ENCODE measurements around the gene HIPK3. TPM values are rescaled to one million over a fixed set of nuclear protein-coding genes. Genes with fewer than 3 reads are reported as not detected.

Gene HIPK3
- total RNA-seq, 1 experiment from 2014 or later, result 30.5 TPM

DNA sequence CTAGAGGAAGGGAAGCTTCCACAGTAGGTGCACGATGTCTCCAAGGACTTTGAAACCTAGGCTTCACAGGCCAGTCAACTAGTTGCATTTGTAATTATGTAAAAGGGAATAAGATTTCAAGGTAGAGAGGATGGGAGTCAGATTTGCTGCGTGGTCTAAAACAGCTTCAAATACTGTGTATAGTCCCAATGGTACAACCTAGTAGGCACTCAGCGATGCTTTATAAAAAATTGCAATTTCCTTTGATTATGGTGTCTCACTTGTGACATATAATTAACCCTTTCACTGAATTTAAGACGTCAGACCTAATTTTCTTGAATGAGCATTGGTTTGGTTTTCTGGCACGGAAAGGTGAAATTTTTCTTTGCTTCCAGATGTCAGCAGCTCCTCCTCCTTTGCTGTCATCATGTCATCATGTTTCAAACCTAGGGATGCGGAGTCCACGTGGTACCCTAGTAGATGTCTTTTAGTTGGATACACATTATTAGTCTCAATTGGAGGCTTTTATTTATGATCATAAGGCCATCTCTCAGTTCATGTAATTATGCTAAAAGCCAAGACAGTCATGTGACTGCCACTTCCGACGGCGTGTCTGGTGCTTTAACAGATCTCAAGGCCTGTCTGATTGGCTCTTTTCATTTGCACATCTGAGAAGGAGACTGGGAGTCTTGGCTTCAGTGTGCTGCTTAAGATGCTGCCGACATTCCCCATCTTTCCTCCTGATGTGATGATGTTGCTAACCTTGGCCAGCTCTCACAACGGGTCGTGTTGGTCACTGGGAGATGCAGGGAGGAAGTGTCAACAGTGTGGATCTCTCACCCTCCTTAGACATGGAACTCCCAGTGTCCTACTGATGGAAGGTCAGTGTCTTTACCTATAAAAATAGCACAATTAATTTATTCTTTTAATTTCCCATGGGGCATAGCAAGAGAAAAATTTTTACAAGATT is 134.0 kb downstream of the HIPK3 start:
- DNase-seq (ENCODE audit: low read depth), result no peak

GRCh38 chr11:33391893-33392251 is 134.7 kb downstream of the HIPK3 start:
- peak; percentile 44 for DNase-seq (ENCODE audit: low read depth)

DNA sequence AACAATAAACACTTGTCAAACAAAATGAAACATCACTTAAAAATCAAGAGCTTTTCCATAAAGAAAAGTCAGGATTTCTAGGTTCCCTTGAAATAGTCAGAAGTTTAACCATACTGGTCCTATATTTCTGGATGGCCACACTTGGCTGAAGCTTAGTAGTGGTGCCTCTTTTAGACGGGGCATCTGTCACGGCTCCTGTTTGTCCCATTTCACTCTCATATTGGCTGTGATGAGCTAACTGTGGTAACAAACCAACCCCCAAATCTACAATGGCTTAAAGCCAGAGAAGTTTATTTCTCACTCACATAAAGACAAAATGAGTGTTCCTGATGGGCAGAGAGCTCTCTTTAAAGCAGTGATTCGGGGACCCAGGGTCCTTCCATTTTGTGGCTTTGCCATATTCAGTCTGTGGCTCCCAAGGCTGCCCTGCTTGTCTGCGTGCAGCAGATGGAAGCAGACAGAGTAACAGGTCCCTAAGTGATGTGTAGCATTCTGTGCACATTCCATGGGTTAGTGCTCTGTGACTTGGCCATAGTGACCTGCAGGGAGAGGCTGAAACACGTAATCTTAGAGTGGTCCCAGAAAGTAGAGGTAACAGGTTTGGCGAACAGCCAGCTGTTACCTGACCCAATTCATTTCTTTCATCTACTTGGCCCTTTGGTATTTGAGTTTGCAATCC is 137.4 kb downstream of the HIPK3 start:
- DNase-seq (ENCODE audit: low read depth), result no peak

DNA sequence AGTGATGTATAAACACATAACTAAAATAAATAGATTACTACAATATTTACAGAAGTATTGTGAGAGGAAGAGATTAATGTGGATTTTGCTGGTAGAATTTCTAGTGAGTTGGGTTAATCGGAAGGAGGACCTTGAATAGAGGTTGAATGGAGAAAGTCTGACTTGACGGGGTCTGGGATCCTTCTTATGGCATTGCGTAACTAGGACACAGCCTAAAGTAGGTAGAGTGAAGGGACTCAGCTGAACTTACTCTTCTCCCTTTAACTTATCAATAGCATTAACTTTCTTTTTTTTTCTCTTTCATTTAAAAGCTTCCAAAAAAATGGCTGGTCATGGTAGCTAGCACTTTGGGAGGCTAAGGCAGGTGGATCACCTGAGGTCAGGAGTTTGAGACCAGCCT is 139.2 kb downstream of the HIPK3 start:
- no peak for DNase-seq (ENCODE audit: low read depth)

DNA sequence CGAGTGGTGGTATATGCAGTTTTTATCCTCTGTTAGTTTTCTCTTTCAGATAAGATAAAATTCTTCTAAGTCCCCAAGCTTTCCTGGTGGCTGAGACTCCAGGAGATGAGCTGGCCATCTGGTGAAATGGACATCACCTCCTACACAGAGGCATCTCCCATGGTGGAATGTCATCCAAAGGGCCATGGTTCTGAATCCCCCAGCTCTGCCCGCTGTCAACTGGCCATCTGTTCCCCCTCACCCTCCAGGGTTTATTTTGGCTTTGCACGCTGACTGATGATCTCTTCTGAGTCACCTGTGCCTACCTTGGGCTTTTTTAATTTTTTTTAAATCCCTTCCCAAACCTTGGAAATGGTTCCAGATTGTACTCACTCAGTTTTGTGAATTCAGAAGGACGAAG is 142.2 kb downstream of the HIPK3 start:
- DNase-seq (ENCODE audit: low read depth), result no peak

GRCh38 chr11:33402066-33402465 is 144.9 kb downstream of the HIPK3 start:
- DNase-seq (ENCODE audit: low read depth), result peak; percentile 4

DNA sequence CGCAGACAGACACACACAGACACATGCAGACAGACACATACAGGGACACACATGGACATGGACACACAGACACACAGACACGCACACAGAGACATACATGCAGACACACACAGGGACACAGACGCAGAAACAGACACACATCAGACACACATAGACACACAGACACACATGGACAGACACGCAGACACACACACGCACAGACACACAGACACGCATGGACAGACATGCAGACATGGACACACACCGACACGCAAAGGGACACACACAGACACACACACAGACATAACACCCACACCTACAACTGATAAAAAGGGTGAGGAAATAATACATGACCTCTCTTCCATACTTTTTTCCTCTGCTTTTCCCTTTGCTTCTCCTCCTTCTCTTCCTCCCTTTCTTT is 146.2 kb downstream of the HIPK3 start:
- DNase-seq (ENCODE audit: low read depth), result no peak

DNA sequence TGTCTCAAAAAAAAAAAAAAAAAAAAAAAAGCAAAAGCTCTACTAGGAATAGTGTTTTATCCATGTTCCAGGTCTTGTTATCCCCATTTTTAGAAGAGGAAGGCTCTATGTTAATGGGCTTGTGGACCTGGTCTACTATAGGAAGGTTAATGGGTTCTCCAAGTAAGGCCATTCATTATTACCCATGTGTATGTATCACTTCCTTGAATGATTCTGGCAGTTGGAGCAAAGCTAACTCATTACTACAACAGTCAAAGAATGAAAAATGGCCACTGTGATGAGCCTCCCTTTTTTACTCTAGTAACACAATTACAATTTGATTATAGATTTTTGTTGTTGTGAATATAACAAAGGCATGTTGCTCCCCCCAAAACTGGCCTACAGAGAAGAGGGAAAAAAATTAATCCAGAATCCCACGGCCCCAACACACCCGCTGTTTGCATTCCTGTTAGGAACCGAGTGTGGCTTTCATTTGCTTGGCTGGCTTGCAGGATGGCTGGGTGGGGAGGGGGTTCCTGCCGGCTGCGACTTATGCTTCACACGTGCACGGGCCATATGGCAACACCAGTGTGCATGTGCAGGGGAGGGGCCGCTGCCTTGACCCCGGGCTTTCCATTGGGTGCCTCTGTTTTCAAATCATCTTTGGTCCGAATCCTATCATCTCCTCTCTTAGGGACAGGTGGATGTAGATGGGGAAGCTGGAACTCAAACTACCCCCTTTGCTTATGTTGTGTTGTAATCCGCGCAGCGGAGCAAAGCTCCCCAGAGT is 148.8 kb downstream of the HIPK3 start:
- DNase-seq (ENCODE audit: low read depth), result no peak

Other genes starting within 250 kb of the HIPK3 start
- gene DEPDC7, start 241.5 kb upstream of the HIPK3 start, total RNA-seq (2014; rRNA removed; shearing (Covaris generic)), result 14.7 TPM in 2 replicates
- 12.4 and 18.5 TPM in 2 replicates for gene TCP11L1, start 217.8 kb upstream of the HIPK3 start, total RNA-seq (2014; rRNA removed; shearing (Covaris generic))
- 19.6 and 27.5 TPM in 2 replicates for gene CSTF3, start 95.9 kb upstream of the HIPK3 start, total RNA-seq (2014; rRNA removed; shearing (Covaris generic))
- gene KIAA1549L, start 118.7 kb downstream of the HIPK3 start, total RNA-seq (2014; rRNA removed; shearing (Covaris generic)), result 9.2 and 10.9 TPM in 2 replicates